LNCaP clone FGC (cell line): ENCODE results near the gene RAPGEF2.
"Not testable (repeated sequence)": the region's sequence is repeated elsewhere in the genome, so short reads cannot be mapped to it uniquely, and the experiment has no call there.

Source experiments
- DNase-seq: peaks from one replicate; pipeline ENCODE4 v3.0.0-alpha.2; 2011; ENCODE audit warnings: low read depth
- H3K4me3 ChIP-seq: 2 replicates; pipeline ENCODE4 v1.5.1; 2011; ENCODE audit warnings: mild to moderate bottlenecking, low read depth, low read length, control low read depth
- CTCF ChIP-seq: IDR thresholded peaks from 2 replicates; pipeline ENCODE4 v1.5.1; 2012; ENCODE audit warnings: mild to moderate bottlenecking; ENCODE audit not compliant: control insufficient read depth, insufficient read depth; ENCODE audit errors: extremely low read depth

Gene RAPGEF2

GRCh38 chr4:159250751-159251325 is 148.0 kb downstream of the RAPGEF2 start:
- no peak overlapping the region for H3K4me3 ChIP-seq
- no peak for TF ChIP-seq CTCF
- DNase-seq = no peak

GRCh38 chr4:159251580-159251979 is 148.7 kb downstream of the RAPGEF2 start:
- not testable (repeated sequence) for DNase-seq, H3K4me3 ChIP-seq

- no peak for DNase-seq
- TF ChIP-seq CTCF = no peak
Measured at GRCh38 chr4:159252491-159252890, 149.6 kb downstream of the RAPGEF2 start.

GRCh38 chr4:159256037-159256436 is 153.2 kb downstream of the RAPGEF2 start:
- DNase-seq = no peak
- no peak overlapping the region for H3K4me3 ChIP-seq
- no peak for TF ChIP-seq CTCF

More at GRCh38 chr4:159252491-159252890, 149.6 kb downstream of the RAPGEF2 start:
- H3K4me3 ChIP-seq = no peak overlapping the region

GRCh38 chr4:159258889-159259560 is 156.1 kb downstream of the RAPGEF2 start:
- H3K4me3 ChIP-seq = no peak overlapping the region
- no peak for DNase-seq
- no peak for TF ChIP-seq CTCF

GRCh38 chr4:159264057-159264456 is 161.2 kb downstream of the RAPGEF2 start:
- H3K4me3 ChIP-seq = no peak overlapping the region
- no peak for TF ChIP-seq CTCF
- DNase-seq = no peak

GRCh38 chr4:159266981-159267868 is 164.3 kb downstream of the RAPGEF2 start:
- no peak for DNase-seq
- no peak overlapping the region for H3K4me3 ChIP-seq

More at GRCh38 chr4:159266981-159267868, 164.3 kb downstream of the RAPGEF2 start:
- no peak for TF ChIP-seq CTCF
